Activated CD4-positive, CD25-positive, alpha-beta regulatory T cell treated with anti-CD3 and anti-CD28 coated beads, Interleukin-2, amount 50 U/mL, for 16 hours (primary cell): ENCODE results near the gene SERF2.
"Not testable (repeated sequence)": the region's sequence is repeated elsewhere in the genome, so short reads cannot be mapped to it uniquely, and the experiment has no call there.

Experiments
- DNase-seq: peaks from one replicate; pipeline ENCODE4 v3.0.0-alpha.2; 2020; ENCODE audit warnings: low read depth, low spot score

SERF2 gene

DNA sequence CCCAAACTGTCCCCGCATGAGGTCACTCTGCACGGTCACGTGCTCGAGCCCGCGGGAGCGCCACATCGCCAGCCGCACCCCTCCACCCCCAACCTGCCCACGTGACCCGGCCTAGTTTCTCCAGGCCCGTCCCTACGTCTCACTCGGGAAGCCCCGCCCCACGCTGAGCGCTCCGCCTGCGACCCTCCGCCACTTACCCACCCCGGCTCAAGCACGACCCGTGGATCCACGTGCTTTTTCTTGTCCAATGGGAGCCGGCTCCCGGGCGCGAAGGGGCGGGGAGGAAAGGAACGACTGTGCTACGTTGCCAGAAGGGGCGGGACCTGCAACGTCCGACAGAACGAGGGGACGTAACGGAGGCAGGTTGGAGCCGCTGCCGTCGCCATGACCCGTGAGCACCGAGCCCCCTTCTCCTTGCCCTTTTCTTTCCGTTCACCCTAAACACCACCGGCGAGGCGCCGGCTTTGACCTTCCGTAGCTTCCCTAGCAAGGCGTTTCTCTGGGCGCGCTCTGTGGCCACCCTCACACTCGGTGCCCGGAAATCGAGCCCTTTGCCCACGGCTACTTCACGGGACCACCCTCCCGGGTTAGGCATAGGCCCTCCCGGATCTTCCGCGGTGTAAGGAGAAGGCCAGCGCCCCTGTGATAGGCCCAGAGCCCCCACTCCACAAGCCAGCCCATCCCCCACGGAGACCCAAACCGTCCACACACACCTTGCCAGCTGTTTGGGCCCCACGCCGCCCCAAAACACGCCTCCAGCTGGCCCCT is at the start of gene SERF2:
SERF2 (plus strand) TSS at position 328 of the 768 bp plus-strand sequence; CDS start at position 385, 57 bp downstream.
- DNase-seq = peak; percentile 99

DNA sequence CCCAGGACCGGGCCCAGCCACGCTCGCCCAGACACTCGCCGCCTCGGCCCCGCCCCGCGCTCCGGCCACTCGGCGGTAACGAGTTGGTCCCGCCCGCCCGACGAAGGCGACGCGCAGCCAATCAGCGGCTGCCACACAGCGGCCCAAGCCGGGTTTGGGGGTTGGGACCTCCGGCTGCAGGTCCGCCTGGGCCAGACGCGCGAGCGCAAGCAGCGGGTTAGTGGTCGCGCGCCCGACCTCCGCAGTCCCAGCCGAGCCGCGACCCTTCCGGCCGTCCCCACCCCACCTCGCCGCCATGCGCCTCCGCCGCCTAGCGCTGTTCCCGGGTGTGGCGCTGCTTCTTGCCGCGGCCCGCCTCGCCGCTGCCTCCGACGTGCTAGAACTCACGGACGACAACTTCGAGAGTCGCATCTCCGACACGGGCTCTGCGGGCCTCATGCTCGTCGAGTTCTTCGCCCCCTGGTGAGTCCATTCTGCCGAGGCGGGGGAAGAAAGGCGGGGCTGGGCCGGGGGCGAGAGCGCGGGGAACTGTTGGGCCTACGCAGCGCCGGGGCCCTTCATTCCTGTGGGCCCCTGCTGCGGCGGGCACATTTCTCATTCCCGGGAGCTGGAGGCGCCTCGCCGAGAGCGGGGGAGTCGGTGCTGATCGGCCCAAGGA is 45.7 kb upstream of the SERF2 start, which contains the start of gene PDIA3:
PDIA3 (plus strand) TSS at position 194 of the 658 bp plus-strand sequence; CDS start at position 296, 102 bp downstream.
- DNase-seq = peak; percentile 71

DNA sequence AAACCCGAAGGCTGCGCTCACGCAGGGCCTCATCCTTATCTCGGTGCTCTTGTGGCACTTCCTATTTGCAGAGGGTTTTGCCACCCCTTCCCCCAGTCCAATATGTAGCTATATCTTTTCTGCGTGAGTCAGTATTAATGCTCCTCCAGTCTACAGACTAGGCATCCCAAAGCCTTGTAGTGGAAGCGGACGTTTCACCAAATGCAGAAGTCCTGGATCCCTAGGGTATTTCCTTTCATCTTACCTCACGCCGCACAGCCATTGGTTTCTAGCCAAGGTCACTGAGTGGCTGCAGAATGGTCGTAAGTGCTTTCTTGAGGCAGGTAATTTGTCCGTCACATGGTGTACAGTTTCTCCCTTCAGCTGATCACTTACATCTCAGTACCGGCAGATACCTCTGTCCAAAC is 45.2 kb upstream of the SERF2 start:
- not testable (repeated sequence) for DNase-seq

DNA sequence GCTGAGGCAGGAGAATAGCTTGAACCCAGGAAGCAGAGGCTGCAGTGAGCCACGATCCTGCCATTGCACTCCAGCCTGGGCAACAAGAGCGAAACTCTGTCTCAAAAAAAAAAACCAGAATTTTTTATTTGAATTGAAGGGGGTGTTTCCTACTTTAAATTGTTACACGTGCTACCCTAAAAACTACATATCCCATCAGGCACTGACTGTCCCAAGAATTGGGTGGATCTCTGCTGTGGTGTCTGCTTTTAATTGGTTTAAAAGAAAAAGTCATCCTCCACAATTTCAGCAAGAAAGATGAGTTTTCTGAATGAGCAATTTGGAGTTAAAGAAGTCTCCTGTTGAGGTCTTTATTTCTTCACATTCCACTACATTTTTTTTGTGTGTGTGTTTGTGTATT is 43.7 kb upstream of the SERF2 start:
- DNase-seq = no peak

DNA sequence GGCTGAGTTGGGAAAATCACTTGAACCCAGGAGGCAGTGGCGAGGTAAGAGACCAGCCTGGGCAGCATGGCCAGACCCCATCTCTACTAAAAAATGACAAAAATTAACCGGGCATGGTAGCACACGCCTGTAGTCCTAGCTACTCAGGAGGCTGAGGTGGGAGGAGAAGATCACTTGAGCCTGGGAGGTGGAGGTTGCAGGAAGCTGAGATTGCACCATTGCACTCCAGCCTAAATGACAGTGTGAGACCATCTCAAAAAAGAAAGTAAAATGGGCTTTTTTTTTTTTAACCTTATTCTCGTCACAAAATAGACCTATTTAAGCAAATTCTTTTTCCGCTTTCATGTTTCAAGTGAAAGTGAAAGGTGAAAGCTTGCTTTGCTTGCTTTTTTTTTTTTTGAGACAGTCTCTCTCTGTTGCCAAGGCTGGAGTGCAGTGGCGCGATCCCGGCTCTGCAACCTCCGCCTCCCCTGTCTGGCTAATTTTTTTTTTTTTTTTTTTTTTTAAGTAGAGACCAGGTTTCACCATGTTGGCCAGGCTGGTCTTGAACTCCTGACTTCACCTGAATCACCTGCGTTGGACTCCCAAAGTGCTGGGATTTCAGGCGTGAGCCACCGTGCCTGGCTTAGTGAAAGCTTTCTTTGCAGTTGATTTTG is 42.3 kb upstream of the SERF2 start:
- DNase-seq = no peak

DNA sequence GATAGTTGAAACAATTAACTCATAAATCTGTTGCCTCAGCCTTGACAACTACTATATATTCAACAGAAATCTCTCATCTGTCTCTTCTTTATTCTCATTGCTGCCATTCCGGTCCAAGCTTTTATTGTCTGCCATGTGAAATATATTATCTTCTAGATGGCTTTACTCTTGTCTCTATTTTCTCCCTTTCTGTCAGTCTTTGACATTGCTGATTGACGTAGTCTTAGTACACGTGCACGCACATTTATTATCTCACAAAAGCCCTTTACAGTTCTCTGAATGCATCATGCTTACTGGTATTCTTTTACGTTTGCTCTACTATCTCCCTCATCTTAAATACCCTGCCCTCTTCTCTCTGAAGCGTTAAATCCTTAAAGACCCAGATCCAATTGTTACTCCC is 40.2 kb upstream of the SERF2 start:
- no peak for DNase-seq

DNA sequence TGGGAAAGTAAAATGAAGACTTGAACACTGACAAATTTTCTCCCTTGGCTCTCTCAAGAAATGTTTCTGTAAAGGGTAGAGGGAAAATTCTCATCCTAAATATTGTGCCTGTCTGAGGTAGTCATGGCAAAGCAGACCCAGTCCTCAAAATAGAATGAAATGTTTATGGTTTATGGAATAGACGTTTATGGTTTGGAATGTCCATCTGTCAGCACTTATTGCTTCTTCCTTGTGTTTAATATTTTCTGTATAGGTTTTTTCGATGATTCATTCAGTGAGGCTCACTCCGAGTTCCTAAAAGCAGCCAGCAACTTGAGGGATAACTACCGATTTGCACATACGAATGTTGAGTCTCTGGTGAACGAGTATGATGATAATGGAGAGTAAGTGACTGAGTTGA is 29.3 kb upstream of the SERF2 start:
- no peak for DNase-seq

DNA sequence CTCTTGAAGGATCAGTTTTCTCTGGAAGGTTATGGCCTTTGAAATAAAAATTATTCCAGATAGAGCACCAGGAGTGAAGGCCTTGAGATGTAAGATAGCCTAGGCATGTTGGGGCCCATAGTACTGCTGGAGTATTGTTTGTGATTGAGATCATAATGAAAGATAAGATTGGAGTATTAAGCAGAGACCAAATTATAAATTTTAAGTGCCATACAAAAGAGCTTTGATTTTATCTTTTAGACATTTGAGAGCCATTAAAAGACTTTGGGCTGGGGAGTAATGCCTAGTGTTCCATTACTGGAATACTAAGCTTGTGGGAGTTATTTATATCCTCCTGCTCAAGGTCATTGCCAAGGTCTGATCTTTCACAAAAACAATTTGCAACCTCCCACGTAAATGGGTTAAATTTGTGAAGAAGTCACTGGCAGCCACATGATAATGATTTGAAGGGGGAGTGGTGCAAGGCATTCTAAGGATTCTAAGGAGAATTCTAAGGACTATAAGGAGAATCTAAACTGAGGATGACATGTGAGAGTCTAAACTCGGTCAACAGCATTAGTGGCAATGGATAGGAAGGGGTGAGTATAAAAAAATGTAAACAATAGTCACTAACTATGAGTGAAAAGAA is 28.2 kb upstream of the SERF2 start:
- no peak for DNase-seq

DNA sequence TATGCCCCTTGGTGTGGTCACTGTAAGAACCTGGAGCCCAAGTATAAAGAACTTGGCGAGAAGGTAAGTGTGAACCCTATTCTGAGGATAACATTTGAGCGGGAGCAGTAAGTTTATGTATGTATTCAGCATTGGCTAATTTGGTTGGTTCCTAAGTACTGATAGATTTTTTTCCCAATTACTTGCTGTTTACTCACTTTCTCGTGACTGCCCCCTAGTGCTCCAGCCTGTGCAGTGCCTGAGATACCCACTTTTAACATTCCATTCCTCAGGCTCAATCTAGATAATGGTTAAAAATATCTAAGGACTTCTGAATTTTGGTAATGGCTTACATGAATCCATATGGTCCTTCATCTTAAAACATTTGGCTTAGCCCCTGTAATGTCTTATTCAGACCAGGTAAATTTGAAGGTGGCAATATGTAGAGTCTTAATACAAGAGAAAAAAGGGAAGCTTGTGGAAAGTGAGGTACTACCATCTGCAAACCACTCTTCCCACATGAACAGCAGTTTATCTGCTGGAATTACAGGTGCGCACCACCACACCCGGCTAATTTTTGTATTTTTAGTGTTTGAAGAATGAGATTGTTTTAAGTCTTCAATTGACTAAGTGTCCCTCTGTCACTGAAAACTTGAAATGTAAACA is 22.4 kb upstream of the SERF2 start:
- DNase-seq = no peak

DNA sequence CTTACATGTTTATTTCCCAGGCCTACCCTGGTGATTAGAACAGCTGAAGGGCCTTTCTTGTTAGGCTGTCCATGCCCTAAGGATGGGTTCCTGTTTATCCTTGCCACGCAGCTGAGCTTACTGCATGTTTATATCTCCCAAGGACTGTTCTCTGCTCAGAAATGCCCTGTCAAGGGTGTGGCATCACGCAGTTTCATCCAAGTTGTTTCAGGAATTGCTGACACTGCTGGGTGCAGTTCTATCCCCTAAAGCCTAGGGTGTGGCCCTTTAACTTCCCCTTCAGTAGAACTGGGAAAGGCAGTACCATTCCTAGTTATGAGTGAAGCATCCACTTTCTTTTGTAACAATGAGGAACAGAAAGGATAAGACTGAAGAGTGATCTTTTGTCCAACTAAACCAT is 20.3 kb upstream of the SERF2 start:
- no peak for DNase-seq

DNA sequence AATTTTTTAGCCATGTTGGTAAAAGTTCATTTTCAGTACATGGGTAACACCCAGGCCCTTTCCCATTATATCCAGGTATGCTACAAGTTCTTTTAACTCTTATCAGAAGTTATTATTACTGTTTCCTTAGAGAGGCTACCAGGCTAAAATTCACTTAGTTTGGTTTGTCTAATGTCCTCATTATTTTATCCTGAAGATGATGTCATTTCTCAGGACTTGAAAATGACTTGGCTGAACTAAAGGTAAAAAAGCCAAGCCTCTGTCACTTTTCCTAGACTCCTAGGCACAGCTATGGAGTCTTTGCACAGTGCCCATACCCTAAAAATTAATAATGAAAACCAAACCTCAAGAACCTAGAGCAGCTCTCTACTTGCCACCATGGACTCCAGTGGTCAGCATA is 19.5 kb upstream of the SERF2 start:
- no peak for DNase-seq

DNA sequence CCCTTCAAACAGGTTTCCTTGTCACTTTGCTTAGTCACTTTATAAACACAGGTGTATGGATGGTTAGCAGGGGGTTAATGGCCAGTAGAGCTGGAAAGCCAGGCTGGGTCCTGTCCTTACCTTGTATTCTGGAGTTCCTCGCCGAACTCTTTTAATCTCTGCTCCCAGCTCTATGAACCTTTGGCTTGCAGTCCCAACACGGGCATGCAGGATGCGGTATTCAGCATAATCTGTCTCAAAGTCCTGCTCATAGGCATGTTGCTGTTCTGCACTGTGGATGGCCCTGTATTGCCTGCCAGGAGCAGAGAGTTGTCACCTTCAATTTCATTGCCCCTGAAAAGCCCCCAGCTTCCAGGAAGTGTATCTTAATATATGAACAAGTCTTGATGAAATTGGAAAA is 18.1 kb upstream of the SERF2 start:
- DNase-seq = no peak

DNA sequence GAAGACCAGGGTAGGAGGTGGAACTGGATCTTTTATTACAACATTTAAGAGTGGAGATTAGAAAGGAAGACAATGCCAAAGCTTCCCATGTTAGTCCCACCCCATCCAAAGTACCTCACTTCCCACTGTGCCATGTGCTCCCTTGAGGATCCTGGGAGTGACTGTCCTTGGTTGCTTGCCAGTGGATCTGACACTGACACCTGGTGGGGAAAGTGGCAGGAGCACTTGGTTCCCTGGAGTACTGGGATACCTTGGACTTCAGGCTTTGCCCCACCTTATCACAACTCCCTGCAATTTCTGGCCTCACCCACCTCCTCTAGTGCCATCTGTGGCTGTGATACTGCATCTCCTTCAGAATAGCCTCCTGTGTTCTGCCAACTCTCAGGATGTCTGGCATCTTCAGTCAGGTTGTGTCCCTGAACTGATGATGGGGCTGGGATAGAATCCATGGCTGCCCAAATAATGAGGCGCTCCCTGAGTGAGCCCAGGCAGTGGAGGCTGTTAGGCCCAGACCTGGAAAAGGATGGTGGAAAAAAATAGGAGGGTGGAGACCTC is 16.6 kb upstream of the SERF2 start:
- DNase-seq = no peak

DNA sequence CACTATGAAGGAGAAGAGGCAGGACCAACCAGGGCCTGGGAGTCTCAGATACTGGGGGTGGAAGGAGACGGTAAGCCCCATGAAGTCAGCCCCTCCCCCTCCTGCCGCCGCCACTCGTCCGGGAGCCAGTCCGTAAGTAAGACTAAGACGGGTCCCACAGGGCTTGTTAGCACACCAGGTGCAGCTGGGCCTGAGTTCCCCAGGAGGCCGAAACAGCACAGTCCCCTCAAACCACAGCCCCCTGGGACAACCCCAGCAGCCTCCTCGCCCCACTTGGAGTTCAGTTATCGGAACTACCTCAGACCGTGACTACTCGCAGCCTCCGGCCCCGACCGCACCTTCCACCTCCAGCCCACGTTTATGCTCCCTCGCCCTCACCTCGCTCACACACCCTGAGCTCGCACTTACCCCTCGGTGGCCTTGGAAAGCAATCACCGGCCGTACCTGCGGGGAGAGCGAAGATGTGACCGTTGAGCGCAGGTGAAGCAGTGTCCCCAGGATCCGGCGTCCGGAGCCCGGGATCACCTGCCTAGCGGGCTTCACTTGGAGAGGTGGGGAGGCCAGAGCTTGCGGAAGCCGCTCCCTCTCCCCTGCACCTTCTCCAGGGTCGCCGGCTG is 15.9 kb upstream of the SERF2 start:
- DNase-seq = no peak

DNA sequence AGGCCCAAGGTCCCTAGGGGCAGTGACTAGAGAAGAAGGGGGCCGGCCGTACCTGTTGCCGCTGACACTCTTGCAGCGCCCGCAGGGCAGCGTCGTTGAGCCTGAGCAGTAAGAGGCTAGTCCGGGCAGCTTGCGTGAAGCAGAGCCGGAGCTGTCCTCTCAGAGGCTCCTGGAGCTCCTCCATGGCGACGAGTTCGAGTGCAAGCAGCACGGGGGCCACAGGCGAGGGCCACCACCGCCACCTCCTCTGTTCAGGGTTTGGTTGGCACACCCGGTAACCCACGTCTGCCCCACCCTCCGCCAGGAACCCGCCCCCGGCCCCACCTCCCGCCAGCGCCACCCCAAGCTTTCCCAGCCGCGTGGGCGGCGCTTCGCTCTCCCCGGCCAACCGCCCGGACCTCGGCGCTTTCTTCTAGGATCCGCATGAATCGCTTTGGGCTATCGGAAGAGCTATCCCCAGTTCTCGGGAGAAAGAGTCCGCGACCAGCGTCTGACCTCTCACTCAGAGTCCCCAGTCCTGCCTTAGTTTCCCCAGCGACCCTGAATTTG is 15.3 kb upstream of the SERF2 start, which contains the start of gene ELL3:
ELL3 (minus strand) TSS at position 249 of the 549 bp plus-strand sequence; CDS start at position 184, 65 bp downstream.
- DNase-seq = no peak

DNA sequence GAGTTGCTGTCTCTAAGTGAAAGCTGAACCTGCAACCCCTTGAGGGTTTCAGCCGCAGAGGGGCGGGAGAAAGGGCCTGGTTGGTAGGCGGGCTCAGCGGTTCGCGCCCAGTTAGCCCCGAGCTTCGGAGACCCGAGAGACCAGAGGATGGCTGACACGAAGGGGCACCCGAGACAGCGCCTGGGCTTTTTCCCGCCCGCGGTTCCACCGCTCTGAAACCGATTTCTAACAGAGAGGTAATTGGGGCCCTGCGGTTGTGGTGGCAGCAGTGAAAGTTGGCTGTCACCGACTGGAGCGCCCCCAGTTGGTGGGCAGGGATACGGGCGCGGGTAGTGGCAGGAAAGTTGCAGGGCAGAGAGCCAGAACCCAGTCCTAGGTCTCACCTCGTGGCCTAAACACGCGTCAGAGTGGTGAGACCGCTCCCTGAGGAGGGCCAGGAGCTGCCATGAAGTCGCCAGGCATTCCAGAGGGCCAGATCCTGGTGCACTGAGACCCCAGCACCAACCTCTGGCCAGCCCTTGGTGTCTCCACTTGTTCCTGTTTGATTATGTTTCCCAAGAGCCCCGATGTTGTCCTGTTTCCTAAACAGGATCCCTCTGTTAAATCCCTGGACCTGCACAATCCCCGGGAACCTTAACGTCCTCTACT is 14.7 kb upstream of the SERF2 start:
- DNase-seq = peak; percentile 54

DNA sequence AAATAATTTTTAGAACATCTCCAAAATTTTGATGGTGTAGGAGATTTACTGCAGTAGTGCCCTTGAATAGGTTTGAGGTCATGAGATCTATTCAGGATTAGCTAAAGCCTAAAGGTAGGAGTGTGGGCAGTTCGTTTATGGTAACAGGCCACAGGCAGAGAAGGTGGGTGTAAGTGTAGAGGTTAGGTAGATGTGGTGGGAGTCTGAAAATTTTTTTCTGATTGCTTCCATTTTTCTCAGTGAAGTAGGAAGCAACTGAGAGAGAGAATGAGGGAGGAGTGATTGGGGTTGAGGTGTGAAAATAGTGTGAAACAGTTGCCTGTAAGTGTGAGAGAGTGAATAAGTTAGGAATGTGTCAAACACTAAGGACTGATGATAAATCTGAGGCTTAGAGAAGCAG is 13.1 kb upstream of the SERF2 start:
- DNase-seq = no peak

DNA sequence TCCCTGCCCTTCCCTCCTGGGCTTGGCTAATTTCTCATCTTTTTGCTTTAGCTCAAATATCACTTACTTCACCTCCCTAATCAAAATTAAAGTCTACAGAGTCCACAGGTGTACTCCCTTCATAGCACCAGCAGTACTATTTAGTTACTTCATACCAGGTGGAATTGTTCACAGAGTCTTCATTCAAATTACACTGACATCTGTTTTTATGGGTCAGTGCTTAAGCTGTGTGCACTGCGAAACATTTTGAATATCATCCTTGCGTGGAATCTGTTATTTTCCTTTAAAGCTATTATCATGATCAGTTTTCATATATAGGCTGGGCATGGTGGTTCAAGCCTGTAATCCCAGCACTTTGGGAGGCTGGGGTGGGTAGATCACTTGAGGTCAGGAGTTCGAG is 2.7 kb upstream of the SERF2 start:
- no peak for DNase-seq

DNA sequence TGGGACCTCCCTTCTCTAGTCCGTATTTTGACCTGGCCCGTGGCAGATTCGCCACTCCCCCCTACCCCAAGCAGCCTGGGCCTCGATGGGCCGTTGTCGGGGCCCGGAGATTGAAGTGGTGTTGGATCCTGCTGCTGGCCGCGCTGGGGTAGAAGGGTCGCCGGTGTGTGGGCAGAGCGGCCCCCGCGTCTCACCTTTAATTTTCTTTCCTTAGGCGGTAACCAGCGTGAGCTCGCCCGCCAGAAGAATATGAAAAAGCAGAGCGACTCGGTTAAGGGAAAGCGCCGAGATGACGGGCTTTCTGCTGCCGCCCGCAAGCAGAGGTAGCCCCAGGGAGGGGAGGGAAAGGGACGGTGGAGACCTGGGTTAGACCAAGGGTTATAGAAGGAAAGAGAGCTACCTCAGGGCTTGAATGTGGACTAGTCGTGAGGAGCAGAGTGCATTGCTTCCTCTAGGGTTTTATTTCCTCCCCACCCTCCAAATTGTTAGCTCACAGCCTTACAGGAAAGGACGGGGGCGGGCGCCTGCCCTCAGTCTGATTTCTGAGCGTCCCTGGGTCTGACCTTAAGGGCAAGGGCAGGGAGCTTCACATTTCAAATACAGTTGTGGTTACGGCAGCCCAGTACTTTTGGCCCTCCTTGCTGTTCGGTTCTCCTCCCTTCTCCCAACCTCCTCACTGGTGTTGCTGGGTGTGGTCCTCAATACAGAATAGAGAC is 799 bp downstream of the SERF2 start:
- no peak for DNase-seq
